ENCODE results near the gene ZKSCAN5. TPM values are rescaled to one million over a fixed set of nuclear protein-coding genes. Genes with fewer than 3 reads are reported as not detected.

The ZKSCAN5 gene
- total RNA-seq (10.6 and 11.3 TPM in 2 replicates), polyA plus RNA-seq (6.2 and 6.9 TPM in 2 replicates)

- H3K4me2 ChIP-seq = peak within 1 kb of the TSS; percentile 88
- no peaks in the 10 kb centered on the region for H3K27me3 ChIP-seq
- peaks cover 3% of the 10 kb centered on the region for H4K20me1 ChIP-seq (ENCODE audit: insufficient read depth, poor library complexity, severe bottlenecking)
- 2% methylated on average over 38 of the region's 53 CpGs for WGBS (ENCODE audit: low lambda C conversion rate, missing lambda C conversion rate)
- no peaks in the 10 kb centered on the region for H3K36me3 ChIP-seq (replicated peaks; ENCODE audit: insufficient read depth, low read depth)
- peaks cover 9% of the 10 kb centered on the region for H3K4me1 ChIP-seq (ENCODE audit: insufficient read depth)
- DNase-seq (ENCODE audit: low spot score) = peak; percentile 98
- peak within 1 kb of the TSS; percentile 70 for H2AFZ ChIP-seq
- H3K9me3 ChIP-seq (ENCODE audit: low read depth) = no peaks in the 10 kb centered on the region
- H3K27ac ChIP-seq = peak within 1 kb of the TSS; percentile 93
- no peaks in the 10 kb centered on the region for H3K9me2 ChIP-seq (replicated peaks; ENCODE audit: insufficient read depth)
- TF ChIP-seq EZH2phosphoT487 (IDR thresholded peaks at IDR 0.05; ENCODE audit: low read depth, severe bottlenecking, unreplicated experiment) (no peak), CTCF (IDR thresholded peaks at IDR 0.05; ENCODE audit: poor library complexity) (no peak), EZH2 (IDR thresholded peaks at IDR 0.05; ENCODE audit: borderline replicate concordance) (no peak)
- H3K4me3 ChIP-seq = peak within 1 kb of the TSS; percentile 84
- peaks cover 52% of the 10 kb centered on the region for H3K79me2 ChIP-seq
Measured at GRCh38 chr7:99504603-99505323, at the start of gene ZKSCAN5. Gene ZKSCAN5, plus strand, starts transcription at chr7:99504662. Its CDS starts 1,383 bp downstream, at chr7:99506045.

GRCh38 chr7:99455874-99456273 is 48.6 kb upstream of the ZKSCAN5 start:
- peaks cover 27% of the 10 kb centered on the region for H4K20me1 ChIP-seq (ENCODE audit: insufficient read depth, poor library complexity, severe bottlenecking)
- peaks cover 33% of the 10 kb centered on the region for H3K79me2 ChIP-seq
- no peaks in the 10 kb centered on the region for H3K36me3 ChIP-seq (replicated peaks; ENCODE audit: insufficient read depth, low read depth)

GRCh38 chr7:99456288-99456687 is 48.2 kb upstream of the ZKSCAN5 start:
- Histone ChIP-seq H3K36me3 (replicated peaks; ENCODE audit: insufficient read depth, low read depth) (no peaks in the 10 kb centered on the region), H3K79me2 (peaks cover 35% of the 10 kb centered on the region)
- DNase-seq (ENCODE audit: low spot score) = no peak

More at GRCh38 chr7:99455874-99456273, 48.6 kb upstream of the ZKSCAN5 start:
- Histone ChIP-seq H3K27me3 (no peaks in the 10 kb centered on the region), H3K9me2 (replicated peaks; ENCODE audit: insufficient read depth) (no peaks in the 10 kb centered on the region), H3K4me3 (no peak overlapping the region), H3K4me1 (ENCODE audit: insufficient read depth) (no peaks in the 10 kb centered on the region), H3K27ac (no peak overlapping the region), H3K4me2 (no peak overlapping the region), H3K9me3 (ENCODE audit: low read depth) (no peaks in the 10 kb centered on the region), H2AFZ (no peak overlapping the region)
- TF ChIP-seq CTCF (IDR thresholded peaks at IDR 0.05; ENCODE audit: poor library complexity) = no peak
- TF ChIP-seq EZH2phosphoT487 (IDR thresholded peaks at IDR 0.05; ENCODE audit: low read depth, severe bottlenecking, unreplicated experiment) = no peak
- no peak for TF ChIP-seq EZH2 (IDR thresholded peaks at IDR 0.05; ENCODE audit: borderline replicate concordance)
- 95% methylated on average over 9 of the region's 9 CpGs for WGBS (ENCODE audit: low lambda C conversion rate, missing lambda C conversion rate)
- no peak for DNase-seq (ENCODE audit: low spot score)

GRCh38 chr7:99457050-99457649 is 47.3 kb upstream of the ZKSCAN5 start:
- no peak for TF ChIP-seq EZH2phosphoT487 (IDR thresholded peaks at IDR 0.05; ENCODE audit: low read depth, severe bottlenecking, unreplicated experiment)
- TF ChIP-seq EZH2 (IDR thresholded peaks at IDR 0.05; ENCODE audit: borderline replicate concordance) = no peak
- no peak for TF ChIP-seq CTCF (IDR thresholded peaks at IDR 0.05; ENCODE audit: poor library complexity)
- H3K4me1 ChIP-seq (ENCODE audit: insufficient read depth) = no peaks in the 10 kb centered on the region
- no peaks in the 10 kb centered on the region for H3K9me2 ChIP-seq (replicated peaks; ENCODE audit: insufficient read depth)
- no peaks in the 10 kb centered on the region for H3K27me3 ChIP-seq
- peaks cover 44% of the 10 kb centered on the region for H3K79me2 ChIP-seq
- H4K20me1 ChIP-seq (ENCODE audit: insufficient read depth, poor library complexity, severe bottlenecking) = peaks cover 38% of the 10 kb centered on the region
- DNase-seq (ENCODE audit: low spot score) = no peak
- WGBS (ENCODE audit: low lambda C conversion rate, missing lambda C conversion rate) = 93% methylated on average over 6 of the region's 6 CpGs
- no peaks in the 10 kb centered on the region for H3K9me3 ChIP-seq (ENCODE audit: low read depth)
- no peaks in the 10 kb centered on the region for H3K36me3 ChIP-seq (replicated peaks; ENCODE audit: insufficient read depth, low read depth)
- H3K27ac ChIP-seq = no peak overlapping the region
- H3K4me2 ChIP-seq = no peak overlapping the region
- no peak overlapping the region for H3K4me3 ChIP-seq
- H2AFZ ChIP-seq = no peak overlapping the region

More at GRCh38 chr7:99456288-99456687, 48.2 kb upstream of the ZKSCAN5 start:
- no peaks in the 10 kb centered on the region for H3K4me1 ChIP-seq (ENCODE audit: insufficient read depth)
- no peak overlapping the region for H3K4me2 ChIP-seq
- H4K20me1 ChIP-seq (ENCODE audit: insufficient read depth, poor library complexity, severe bottlenecking) = peaks cover 31% of the 10 kb centered on the region
- TF ChIP-seq EZH2 (IDR thresholded peaks at IDR 0.05; ENCODE audit: borderline replicate concordance) = no peak
- no peak for TF ChIP-seq EZH2phosphoT487 (IDR thresholded peaks at IDR 0.05; ENCODE audit: low read depth, severe bottlenecking, unreplicated experiment)
- no peak overlapping the region for H2AFZ ChIP-seq
- H3K4me3 ChIP-seq = no peak overlapping the region
- no peaks in the 10 kb centered on the region for H3K9me2 ChIP-seq (replicated peaks; ENCODE audit: insufficient read depth)
- no peak overlapping the region for H3K27ac ChIP-seq
- no peaks in the 10 kb centered on the region for H3K27me3 ChIP-seq
- H3K9me3 ChIP-seq (ENCODE audit: low read depth) = no peaks in the 10 kb centered on the region
- WGBS (ENCODE audit: low lambda C conversion rate, missing lambda C conversion rate) = 89% methylated on average over 13 of the region's 13 CpGs

All from hepatocyte (in vitro differentiated cells).